Gastrocnemius medialis (tissue), 4 donors: ENCODE measurements around the gene NFILZ.

Source experiments
- CTCF ChIP-seq, 5 experiments: fragments of 450-650 bp in 3 of 5; fragments of 200-600 bp in 2 of 5; sonication (generic) in 2 of 5; IDR thresholded peaks in 4 of 5; conservative IDR thresholded peaks in 1 of 5; 1 replicate in 4 of 5; 2 replicates in 1 of 5; pipeline ENCODE4 v1.5.1; 2016 to 2019; ENCODE audit warnings: antibody characterized with exemption in 5 of 5, mild to moderate bottlenecking in 3 of 5, moderate library complexity in 3 of 5
- POLR2A ChIP-seq, 2 donors: fragments of 450-650 bp; IDR thresholded peaks; one replicate each; pipeline ENCODE4 v1.6.1; 2017; ENCODE audit warnings: antibody characterized with exemption in 2 of 2, mild to moderate bottlenecking in 2 of 2, moderate library complexity in 2 of 2

DNA sequence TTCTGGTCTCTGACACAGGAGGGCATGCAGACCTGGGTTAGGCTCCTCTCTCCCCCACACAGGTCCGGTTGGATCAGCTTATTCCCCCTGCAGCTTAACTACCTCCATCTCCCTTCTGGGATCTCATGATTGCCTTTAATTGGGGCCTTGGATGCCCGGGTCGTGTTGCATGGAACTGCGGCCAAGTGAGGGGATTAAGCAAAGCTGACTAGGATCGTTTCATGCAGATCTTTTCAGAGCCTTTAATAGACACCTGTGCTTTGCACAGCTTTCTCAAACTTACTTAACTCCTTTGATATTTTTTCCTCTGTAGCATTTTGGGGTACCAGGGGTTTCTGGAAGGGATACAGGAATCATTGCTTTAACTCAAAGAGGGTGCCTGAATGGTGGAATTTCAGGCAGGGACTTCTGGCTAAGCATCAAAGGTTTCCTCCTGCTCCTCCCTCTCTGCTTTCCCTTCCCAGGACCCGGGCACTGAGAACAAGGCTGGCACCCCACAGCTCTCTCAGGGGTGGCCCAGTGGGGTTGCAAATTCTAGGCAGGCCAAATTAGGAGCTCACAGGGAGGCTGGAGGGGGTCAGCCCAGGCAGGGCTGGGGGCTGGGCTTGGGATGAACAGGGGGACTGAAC is 477 bp downstream of the NFILZ start:
- TF ChIP-seq CTCF (IDR thresholded peaks at IDR 0.05 in 4 of 5, conservative IDR thresholded peaks at IDR 0.05 in 1 of 5) (no peak), POLR2A (IDR thresholded peaks at IDR 0.05) (no peak)
